Natural killer cell (primary cell): ENCODE data around the gene BAIAP3. TPM values are rescaled to one million over a fixed set of nuclear protein-coding genes. Genes with fewer than 3 reads are reported as not detected.

Experiments
- ATAC-seq, 3 donors: fragments of 150-1000 bp in 2 of 3; fragments of 200-7000 bp in 1 of 3; cut with Tn5 transposase; 1 replicate in 1 of 3; 2 replicates in 2 of 3; pipeline ENCODE4 v1.10.0; 2021; ENCODE audit warnings: mild to moderate bottlenecking in 2 of 3, moderate library complexity in 2 of 3
- DNase-seq, 2 donors: peaks; one replicate each; pipeline versions ENCODE4 v3.0.0 to v3.0.0-alpha.2; 2013 to 2021; ENCODE audit warnings: mixed read lengths in 1 of 2
- H3K27ac ChIP-seq: one replicate; pipeline ENCODE4 v1.5.1; 2013; ENCODE audit warnings: mild to moderate bottlenecking, low read length
- H3K27me3 ChIP-seq: one replicate; pipeline ENCODE4 v1.6.1; 2013; ENCODE audit warnings: low read length; ENCODE audit not compliant: control insufficient read depth, insufficient read depth
- H3K36me3 ChIP-seq: one replicate; pipeline ENCODE4 v1.6.1; 2013; ENCODE audit warnings: low read length; ENCODE audit not compliant: control insufficient read depth, insufficient read depth
- H3K4me1 ChIP-seq: one replicate; pipeline ENCODE4 v1.6.1; 2013; ENCODE audit warnings: low read length; ENCODE audit not compliant: control insufficient read depth, insufficient read depth
- H3K4me3 ChIP-seq: one replicate; pipeline ENCODE4 v1.5.1; 2013; ENCODE audit warnings: low read length
- H3K9me3 ChIP-seq: one replicate; pipeline ENCODE4 v1.6.1; 2013; ENCODE audit warnings: low read length; ENCODE audit not compliant: control insufficient read depth, insufficient read depth
- H3K27ac Mint-ChIP-seq, 2 donors: one replicate each; pipeline ENCODE4 v1.8.0; 2022; ENCODE audit warnings: mild to moderate bottlenecking in 2 of 2, mixed read lengths in 2 of 2, moderate library complexity in 1 of 2
- H3K27me3 Mint-ChIP-seq, 2 donors: one replicate each; pipeline ENCODE4 v1.8.0; 2022; ENCODE audit warnings: low read depth in 2 of 2, mixed read lengths in 2 of 2
- H3K36me3 Mint-ChIP-seq: one replicate; pipeline ENCODE4 v1.8.0; 2022; ENCODE audit warnings: mixed read lengths
- H3K4me1 Mint-ChIP-seq, 2 donors: one replicate each; pipeline ENCODE4 v1.8.0; 2022; ENCODE audit warnings: mixed read lengths in 2 of 2
- H3K4me3 Mint-ChIP-seq: one replicate; pipeline ENCODE4 v1.8.0; 2022; ENCODE audit warnings: mild to moderate bottlenecking, moderate library complexity, mixed read lengths
- H3K9me3 Mint-ChIP-seq, 2 donors: one replicate each; pipeline ENCODE4 v1.8.0; 2022; ENCODE audit warnings: mixed read lengths in 2 of 2
- WGBS: methylation state at CpG from one replicate; pipeline ENCODE4 v1.1.7; 2013; ENCODE audit warnings: missing lambda C conversion rate; ENCODE audit not compliant: insufficient coverage; 5-methylcytosine and 5-hydroxymethylcytosine counted together
- intact Hi-C: fragments of 100-400 bp; cut with micrococcal nuclease; formaldehyde crosslinking; loops from one replicate; pipeline ENCODE4 v1.14.2; 2022
- total RNA-seq, 4 donors: library from RNA; stranded (reverse); fragments of 120-200 nt in 1 of 4; gene quantifications; one replicate each; pipeline versions ENCODE4 v1.2.3 to v1.2.4, GENCODE V29; 2013 to 2022
- TF ChIP-seq, protein P1 (sequence below): fragments of 200-600 bp; IDR thresholded peaks from one replicate; pipeline ENCODE4 v1.8.0; 2022; ENCODE audit warnings: antibody characterized with exemption

BAIAP3 gene
- total RNA-seq, 3 donors from 2014 or later (not counting 1 experiment from before 2014, with no cell fraction given): 17.7 to 21.7 (median 19.9) TPM

- peaks cover 0 to 4% of the 10 kb centered on the region in 2 donors for H3K4me1 Mint-ChIP-seq
- no peaks in the 10 kb centered on the region for H3K36me3 Mint-ChIP-seq
- WGBS: 93% methylated on average over 16 of the region's 16 CpGs
- ATAC-seq (no peak), DNase-seq (no peak)
- Histone ChIP-seq H3K27me3 (no peaks in the 10 kb centered on the region), H3K4me3 (no peak overlapping the region), H3K9me3 (no peaks in the 10 kb centered on the region), H3K4me1 (no peaks in the 10 kb centered on the region), H3K27ac (no peak overlapping the region), H3K36me3 (peaks cover 39% of the 10 kb centered on the region)
- H3K9me3 Mint-ChIP-seq: no peaks in the 10 kb centered on the region
- no peaks in the 10 kb centered on the region for H3K27me3 Mint-ChIP-seq
- intact Hi-C loops: no loop called here
- TF ChIP-seq, protein P1, sequence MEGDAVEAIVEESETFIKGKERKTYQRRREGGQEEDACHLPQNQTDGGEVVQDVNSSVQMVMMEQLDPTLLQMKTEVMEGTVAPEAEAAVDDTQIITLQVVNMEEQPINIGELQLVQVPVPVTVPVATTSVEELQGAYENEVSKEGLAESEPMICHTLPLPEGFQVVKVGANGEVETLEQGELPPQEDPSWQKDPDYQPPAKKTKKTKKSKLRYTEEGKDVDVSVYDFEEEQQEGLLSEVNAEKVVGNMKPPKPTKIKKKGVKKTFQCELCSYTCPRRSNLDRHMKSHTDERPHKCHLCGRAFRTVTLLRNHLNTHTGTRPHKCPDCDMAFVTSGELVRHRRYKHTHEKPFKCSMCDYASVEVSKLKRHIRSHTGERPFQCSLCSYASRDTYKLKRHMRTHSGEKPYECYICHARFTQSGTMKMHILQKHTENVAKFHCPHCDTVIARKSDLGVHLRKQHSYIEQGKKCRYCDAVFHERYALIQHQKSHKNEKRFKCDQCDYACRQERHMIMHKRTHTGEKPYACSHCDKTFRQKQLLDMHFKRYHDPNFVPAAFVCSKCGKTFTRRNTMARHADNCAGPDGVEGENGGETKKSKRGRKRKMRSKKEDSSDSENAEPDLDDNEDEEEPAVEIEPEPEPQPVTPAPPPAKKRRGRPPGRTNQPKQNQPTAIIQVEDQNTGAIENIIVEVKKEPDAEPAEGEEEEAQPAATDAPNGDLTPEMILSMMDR: no peak
- no peak overlapping the region for H3K27ac Mint-ChIP-seq
- H3K4me3 Mint-ChIP-seq: no peak overlapping the region
These were observed 53.9 kb downstream of the BAIAP3 start for GRCh38 chr16:1387331-1387730.

GRCh38 chr16:1389762-1390161 lies 56.3 kb downstream of the BAIAP3 start:
- H3K36me3 Mint-ChIP-seq: no peaks in the 10 kb centered on the region
- Histone ChIP-seq H3K27ac (no peak overlapping the region), H3K9me3 (no peaks in the 10 kb centered on the region), H3K4me1 (no peaks in the 10 kb centered on the region), H3K36me3 (peaks cover 51% of the 10 kb centered on the region), H3K27me3 (no peaks in the 10 kb centered on the region), H3K4me3 (no peak overlapping the region)
- H3K9me3 Mint-ChIP-seq: no peaks in the 10 kb centered on the region
- no peak overlapping the region for H3K27ac Mint-ChIP-seq
- H3K27me3 Mint-ChIP-seq: no peaks in the 10 kb centered on the region
- peaks cover 0 to 4% of the 10 kb centered on the region in 2 donors for H3K4me1 Mint-ChIP-seq
- DNase-seq: no peak
- intact Hi-C loops: no loop called here
- 93% methylated on average over 7 of the region's 7 CpGs for WGBS
- TF ChIP-seq, protein P1: no peak
- ATAC-seq: no peak
- no peak overlapping the region for H3K4me3 Mint-ChIP-seq

DNA sequence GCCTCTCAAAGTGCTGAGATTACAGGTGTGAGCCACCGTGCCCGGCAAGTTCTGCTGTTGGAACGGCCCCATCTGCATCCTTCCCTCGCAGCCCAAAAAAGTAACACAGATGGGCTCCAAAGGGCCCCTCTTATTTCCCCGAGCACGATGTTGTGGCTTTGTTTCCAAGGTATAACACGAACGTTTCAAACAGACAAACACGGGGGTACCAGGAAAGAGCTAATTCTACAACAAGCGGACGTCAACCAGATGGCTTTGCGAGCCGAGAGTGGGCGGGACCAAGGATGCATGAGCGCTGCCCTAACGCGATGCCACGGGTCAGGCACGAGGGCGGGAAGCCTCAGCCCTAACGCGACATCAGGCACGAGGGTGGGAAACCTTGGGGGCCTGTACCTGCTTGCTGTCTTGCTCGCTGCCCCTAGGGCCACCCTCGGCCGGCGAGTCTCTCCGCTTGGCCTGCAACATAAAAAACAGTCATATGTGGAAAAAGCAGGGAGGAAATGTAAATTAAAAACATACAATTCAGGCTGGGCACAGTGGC lies 56.9 kb downstream of the BAIAP3 start:
- TF ChIP-seq, protein P1: no peak
- Histone ChIP-seq H3K9me3 (no peaks in the 10 kb centered on the region), H3K27ac (no peak overlapping the region), H3K4me1 (no peaks in the 10 kb centered on the region), H3K36me3 (peaks cover 48% of the 10 kb centered on the region), H3K27me3 (no peaks in the 10 kb centered on the region), H3K4me3 (no peak overlapping the region)
- H3K27me3 Mint-ChIP-seq: no peaks in the 10 kb centered on the region
- H3K9me3 Mint-ChIP-seq: no peaks in the 10 kb centered on the region
- no peak overlapping the region for H3K27ac Mint-ChIP-seq
- DNase-seq (no peak), ATAC-seq (no peak)
- H3K4me3 Mint-ChIP-seq: no peak overlapping the region
- H3K36me3 Mint-ChIP-seq: no peaks in the 10 kb centered on the region
- peaks cover 0 to 4% of the 10 kb centered on the region in 2 donors for H3K4me1 Mint-ChIP-seq
- WGBS: 67% methylated on average over 28 of the region's 28 CpGs
- intact Hi-C loops: no loop called here

GRCh38 chr16:1392826-1393225 lies 59.4 kb downstream of the BAIAP3 start:
- intact Hi-C loops: no loop called here
- no peaks in the 10 kb centered on the region for H3K27me3 ChIP-seq
- Mint-ChIP-seq H3K9me3 (no peaks in the 10 kb centered on the region), H3K27ac (no peak overlapping the region), H3K4me1 (no peaks in the 10 kb centered on the region), H3K36me3 (no peaks in the 10 kb centered on the region), H3K4me3 (no peak overlapping the region), H3K27me3 (no peaks in the 10 kb centered on the region)
- no peak overlapping the region for H3K27ac ChIP-seq
- H3K9me3 ChIP-seq: no peaks in the 10 kb centered on the region
- no peaks in the 10 kb centered on the region for H3K4me1 ChIP-seq
- ATAC-seq (no peak), DNase-seq (no peak)
- 94% methylated on average over 17 of the region's 17 CpGs for WGBS
- TF ChIP-seq, protein P1: no peak
- no peak overlapping the region for H3K4me3 ChIP-seq
- peaks cover 54% of the 10 kb centered on the region for H3K36me3 ChIP-seq
